CD4-positive, alpha-beta T cell (primary cell): ENCODE results near the gene GABRA4. TPM values are rescaled to one million over a fixed set of nuclear protein-coding genes. Genes with fewer than 3 reads are reported as not detected.

Experiments used
- ATAC-seq: fragments of 200-7000 bp; cut with Tn5 transposase; one replicate; pipeline ENCODE4 v1.10.0; 2022; ENCODE audit warnings: mild to moderate bottlenecking; ENCODE audit not compliant: poor library complexity
- CTCF ChIA-PET: fragments of 350-600 bp; sonication (Branson Sonifier 250); formaldehyde crosslinking; loops from one replicate; lab custom pipeline; 2021; ENCODE audit warnings: antibody characterized with exemption, inconsistent platforms; lab: Charles Lee
- POLR2A ChIA-PET: fragments of 350-600 bp; sonication (Branson Sonifier 250); formaldehyde crosslinking; loops from one replicate; lab custom pipeline; 2021; ENCODE audit warnings: antibody characterized with exemption, inconsistent platforms; lab: Charles Lee
- DNase-seq, 14 experiments: peaks; one replicate each; pipeline ENCODE4 v3.0.0-alpha.2; 2013 to 2020; ENCODE audit warnings: mixed read lengths in 2 of 14
- H3K27ac ChIP-seq, 2 donors: one replicate each; pipeline versions ENCODE4 v1.5.1 to v1.7.0; 2013; ENCODE audit warnings: low read length in 2 of 2, low read depth in 1 of 2, mild to moderate bottlenecking in 1 of 2
- H3K27me3 ChIP-seq, 2 experiments: 1 replicate in 1 of 2; 2 replicates in 1 of 2; pipeline versions ENCODE4 v1.6.1 to v1.7.0; 2013; ENCODE audit warnings: low read length in 2 of 2, control low read depth in 1 of 2, mild to moderate bottlenecking in 1 of 2, moderate library complexity in 1 of 2; ENCODE audit not compliant: insufficient read depth in 2 of 2, control insufficient read depth in 1 of 2
- H3K36me3 ChIP-seq: one replicate; pipeline ENCODE4 v1.6.1; 2013; ENCODE audit warnings: low read length, control low read depth; ENCODE audit not compliant: insufficient read depth
- H3K4me1 ChIP-seq: one replicate; pipeline ENCODE4 v1.6.1; 2013; ENCODE audit warnings: low read length, control low read depth; ENCODE audit not compliant: insufficient read depth
- H3K4me3 ChIP-seq: one replicate; pipeline ENCODE4 v1.5.1; 2013; ENCODE audit warnings: mild to moderate bottlenecking, low read length, moderate library complexity
- H3K9me3 ChIP-seq, 2 experiments: 1 replicate in 1 of 2; 2 replicates in 1 of 2; pipeline versions ENCODE4 v1.6.1 to v1.7.0; 2013; ENCODE audit warnings: low read length in 2 of 2, mild to moderate bottlenecking in 2 of 2, control low read depth in 1 of 2, moderate library complexity in 1 of 2; ENCODE audit not compliant: control insufficient read depth in 1 of 2, insufficient read depth in 1 of 2
- H3K27ac Mint-ChIP-seq: one replicate; pipeline ENCODE4 v1.8.0; 2020; ENCODE audit warnings: mixed read lengths
- H3K27me3 Mint-ChIP-seq: one replicate; pipeline ENCODE4 v1.8.0; 2021; ENCODE audit warnings: mixed read lengths
- H3K36me3 Mint-ChIP-seq: one replicate; pipeline ENCODE4 v1.8.0; 2021; ENCODE audit warnings: low read depth, mixed read lengths
- H3K4me1 Mint-ChIP-seq: one replicate; pipeline ENCODE4 v1.8.0; 2021; ENCODE audit warnings: low read depth, mixed read lengths
- H3K4me3 Mint-ChIP-seq: one replicate; pipeline ENCODE4 v1.8.0; 2020; ENCODE audit warnings: mild to moderate bottlenecking, mixed read lengths
- H3K9me3 Mint-ChIP-seq: one replicate; pipeline ENCODE4 v1.8.0; 2020; ENCODE audit warnings: mixed read lengths
- CTCF ChIP-seq: fragments of 200-600 bp; IDR thresholded peaks from one replicate; pipeline ENCODE4 v1.8.0; 2022; ENCODE audit warnings: antibody characterized with exemption, mild to moderate bottlenecking
- intact Hi-C, 2 experiments: fragments of 100-400 bp; cut with DNase I in 1 of 2; cut with micrococcal nuclease in 1 of 2; formaldehyde crosslinking; loops; one replicate each; pipeline versions ENCODE4 v1.15.1 to v1.9.0; 2023 to 2025; cut with DNase I, micrococcal nuclease
- total RNA-seq, 174 experiments: library from RNA in 2 of 174; stranded (reverse) in 2 of 174; gene quantifications; one replicate each; pipeline ENCODE4 v1.2.3 and lab custom pipeline; 2021 to 2026

Gene GABRA4
- total RNA-seq, 2 experiments from 2014 or later: not detected

- ATAC-seq (no peak), DNase-seq (no peak)
- intact Hi-C loops: no loop called here
- Histone ChIP-seq H3K4me3 (no peak overlapping the region), H3K27ac (no peak overlapping the region), H3K4me1 (no peaks in the 10 kb centered on the region), H3K27me3 (no peaks in the 10 kb centered on the region), H3K9me3 (no peaks in the 10 kb centered on the region), H3K36me3 (no peaks in the 10 kb centered on the region)
- no peak overlapping the region for H3K4me3 Mint-ChIP-seq
- peaks cover 3% of the 10 kb centered on the region for H3K27me3 Mint-ChIP-seq
- POLR2A ChIA-PET: no interaction called here
- CTCF ChIA-PET: no interaction called here
- no peaks in the 10 kb centered on the region for H3K4me1 Mint-ChIP-seq
- no peak for TF ChIP-seq CTCF
- no peaks in the 10 kb centered on the region for H3K36me3 Mint-ChIP-seq
- H3K9me3 Mint-ChIP-seq: no peaks in the 10 kb centered on the region
- no peak overlapping the region for H3K27ac Mint-ChIP-seq
These were observed 42.6 kb downstream of the GABRA4 start for GRCh38 chr4:46950826-46951225.

- Histone ChIP-seq H3K27me3 (no peaks in the 10 kb centered on the region), H3K4me3 (no peak overlapping the region), H3K4me1 (no peaks in the 10 kb centered on the region), H3K36me3 (no peaks in the 10 kb centered on the region), H3K9me3 (no peaks in the 10 kb centered on the region), H3K27ac (no peak overlapping the region)
- no peak overlapping the region for H3K27ac Mint-ChIP-seq
- CTCF ChIA-PET: interaction anchor here (0.6 kb wide), 1 partner anchor 1803 kb away, joined by 3 read pairs; no protein-coding TSS in a partner anchor
- POLR2A ChIA-PET: no interaction called here
- ATAC-seq (no peak), DNase-seq (no peak)
- H3K4me1 Mint-ChIP-seq: no peaks in the 10 kb centered on the region
- H3K36me3 Mint-ChIP-seq: no peaks in the 10 kb centered on the region
- H3K27me3 Mint-ChIP-seq: peaks cover 3% of the 10 kb centered on the region
- TF ChIP-seq CTCF: no peak
- no peak overlapping the region for H3K4me3 Mint-ChIP-seq
- H3K9me3 Mint-ChIP-seq: no peaks in the 10 kb centered on the region
- intact Hi-C loops: no loop called here
These were observed 43.6 kb downstream of the GABRA4 start for GRCh38 chr4:46949822-46950221.

GRCh38 chr4:46947541-46947940 lies 45.8 kb downstream of the GABRA4 start:
- no peaks in the 10 kb centered on the region for H3K9me3 Mint-ChIP-seq
- TF ChIP-seq CTCF: no peak
- H3K4me1 Mint-ChIP-seq: no peaks in the 10 kb centered on the region
- ATAC-seq (no peak), DNase-seq (no peak)
- Histone ChIP-seq H3K4me3 (no peak overlapping the region), H3K36me3 (no peaks in the 10 kb centered on the region), H3K27ac (no peak overlapping the region), H3K4me1 (no peaks in the 10 kb centered on the region), H3K27me3 (no peaks in the 10 kb centered on the region), H3K9me3 (no peaks in the 10 kb centered on the region)
- POLR2A ChIA-PET: no interaction called here
- H3K4me3 Mint-ChIP-seq: no peak overlapping the region
- intact Hi-C loops: no loop called here
- H3K27ac Mint-ChIP-seq: no peak overlapping the region
- H3K27me3 Mint-ChIP-seq: peaks cover 6% of the 10 kb centered on the region
- no peaks in the 10 kb centered on the region for H3K36me3 Mint-ChIP-seq
- CTCF ChIA-PET: interaction anchor here (0.6 kb wide), 1 partner anchor 1833 kb away, joined by 3 read pairs; no protein-coding TSS in a partner anchor
